A673 (cell line): ENCODE results near the gene APOBEC3C.

Experiments
- EZH2 ChIP-seq: fragments of 200-600 bp; sonication (generic); IDR thresholded peaks from 2 replicates; pipeline ENCODE4 v1.6.1; 2017; ENCODE audit warnings: borderline replicate concordance, low read depth, mild to moderate bottlenecking, mixed read lengths, antibody characterized with exemption, low read length; ENCODE audit not compliant: poor library complexity, severe bottlenecking
- TF ChIP-seq, protein P1 (sequence below): fragments of 300-800, 200-600 bp; sonication (generic); conservative IDR thresholded peaks from 2 replicates; pipeline ENCODE4 v1.5.1; 2017; ENCODE audit warnings: low read depth, mild to moderate bottlenecking, antibody characterized with exemption, low read length, moderate library complexity, mixed read lengths

DNA sequence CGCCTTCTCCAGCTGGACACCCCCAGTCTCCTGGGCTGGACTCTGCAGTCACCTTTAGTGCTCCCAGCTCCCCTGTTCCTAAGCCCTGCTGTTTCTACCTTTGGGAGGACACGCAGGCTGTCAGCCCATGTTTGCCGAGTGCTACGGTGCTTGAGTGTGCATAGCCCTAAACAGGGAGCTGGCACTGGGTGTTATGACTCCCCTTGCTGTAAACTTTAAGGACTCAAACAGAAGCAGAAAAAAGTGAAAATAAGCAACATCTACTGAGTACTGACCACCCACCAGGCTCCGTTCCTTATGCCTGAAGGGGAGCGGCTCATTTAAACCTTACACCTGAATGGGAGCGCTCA lies 39.3 kb upstream of the APOBEC3C start:
- TF ChIP-seq, protein P1, sequence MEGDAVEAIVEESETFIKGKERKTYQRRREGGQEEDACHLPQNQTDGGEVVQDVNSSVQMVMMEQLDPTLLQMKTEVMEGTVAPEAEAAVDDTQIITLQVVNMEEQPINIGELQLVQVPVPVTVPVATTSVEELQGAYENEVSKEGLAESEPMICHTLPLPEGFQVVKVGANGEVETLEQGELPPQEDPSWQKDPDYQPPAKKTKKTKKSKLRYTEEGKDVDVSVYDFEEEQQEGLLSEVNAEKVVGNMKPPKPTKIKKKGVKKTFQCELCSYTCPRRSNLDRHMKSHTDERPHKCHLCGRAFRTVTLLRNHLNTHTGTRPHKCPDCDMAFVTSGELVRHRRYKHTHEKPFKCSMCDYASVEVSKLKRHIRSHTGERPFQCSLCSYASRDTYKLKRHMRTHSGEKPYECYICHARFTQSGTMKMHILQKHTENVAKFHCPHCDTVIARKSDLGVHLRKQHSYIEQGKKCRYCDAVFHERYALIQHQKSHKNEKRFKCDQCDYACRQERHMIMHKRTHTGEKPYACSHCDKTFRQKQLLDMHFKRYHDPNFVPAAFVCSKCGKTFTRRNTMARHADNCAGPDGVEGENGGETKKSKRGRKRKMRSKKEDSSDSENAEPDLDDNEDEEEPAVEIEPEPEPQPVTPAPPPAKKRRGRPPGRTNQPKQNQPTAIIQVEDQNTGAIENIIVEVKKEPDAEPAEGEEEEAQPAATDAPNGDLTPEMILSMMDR: no peak
- no peak for TF ChIP-seq EZH2
